GM12891 (cell line): ENCODE measurements around the gene PTPN22.

Experiments
- POLR2A ChIP-seq: IDR thresholded peaks from 2 replicates; pipeline ENCODE4 v1.6.1; 2011; ENCODE audit warnings: low read depth, low read length, control low read depth
- POLR2AphosphoS5 ChIP-seq: IDR thresholded peaks from 2 replicates; pipeline ENCODE4 v1.6.1; 2011; ENCODE audit warnings: low read depth, low read length, control low read depth
- POU2F2 ChIP-seq: IDR thresholded peaks from 2 replicates; pipeline ENCODE4 v1.6.1; 2011; ENCODE audit warnings: low read depth, mild to moderate bottlenecking, control low read depth, low read length, moderate library complexity
- SPI1 ChIP-seq: IDR thresholded peaks from 2 replicates; pipeline ENCODE4 v1.6.1; 2011; ENCODE audit warnings: low read depth, low read length, control low read depth
- TAF1 ChIP-seq: IDR thresholded peaks from 2 replicates; pipeline ENCODE4 v1.6.1; 2011; ENCODE audit warnings: low read depth, low read length, control low read depth

DNA sequence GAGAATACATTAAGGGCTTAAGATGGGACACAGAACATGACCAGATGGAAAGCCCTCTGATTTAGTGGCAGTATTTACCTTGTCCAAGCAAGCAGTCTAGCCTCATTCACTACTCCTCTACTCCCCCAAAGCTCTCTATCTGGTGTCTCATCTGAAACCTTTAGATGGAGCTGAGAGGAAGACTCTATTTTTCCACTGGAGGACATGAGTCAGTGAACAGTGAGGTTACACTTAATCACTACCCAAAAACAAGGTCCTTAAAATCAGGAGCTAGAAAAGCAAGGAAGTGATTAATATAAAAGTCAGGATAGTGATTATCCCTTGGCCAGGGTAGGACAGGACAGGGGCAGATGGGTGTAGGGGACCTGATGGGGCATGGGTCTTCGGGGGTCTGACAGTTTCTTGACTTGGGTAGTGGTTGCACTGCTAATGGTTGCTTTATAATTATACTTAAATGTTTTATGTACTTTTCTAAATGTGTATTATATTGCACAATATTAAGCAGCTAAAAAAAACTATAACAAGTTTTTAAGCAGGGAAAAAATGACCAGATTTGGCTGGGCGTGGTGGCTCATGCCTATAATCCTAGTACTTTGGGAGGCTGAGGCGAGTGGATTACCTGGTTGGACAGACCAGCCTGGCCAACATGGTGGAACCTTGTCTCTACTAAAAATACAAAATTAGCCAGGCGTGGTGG lies 3.0 kb downstream of the PTPN22 start:
- TF ChIP-seq POLR2A (no peak), POLR2AphosphoS5 (no peak), TAF1 (no peak), SPI1 (no peak), POU2F2 (no peak)
